Sigmoid colon (tissue), 4 donors: Measurements from ENCODE around the gene AP4E1.

Experiments used
- POLR2AphosphoS5 ChIP-seq, 4 donors: sonication (generic); formaldehyde crosslinking; IDR thresholded peaks; one replicate each; pipeline ENCODE4 v1.6.1; 2017; ENCODE audit warnings: antibody characterized with exemption in 4 of 4
- TF ChIP-seq, protein P1 (sequence below), 4 experiments: fragments of 450-650 bp in 3 of 4; fragments of 200-600 bp in 1 of 4; IDR thresholded peaks; one replicate each; pipeline ENCODE4 v1.5.1; 2016 to 2019; ENCODE audit warnings: antibody characterized with exemption in 4 of 4, mild to moderate bottlenecking in 3 of 4, moderate library complexity in 2 of 4

DNA sequence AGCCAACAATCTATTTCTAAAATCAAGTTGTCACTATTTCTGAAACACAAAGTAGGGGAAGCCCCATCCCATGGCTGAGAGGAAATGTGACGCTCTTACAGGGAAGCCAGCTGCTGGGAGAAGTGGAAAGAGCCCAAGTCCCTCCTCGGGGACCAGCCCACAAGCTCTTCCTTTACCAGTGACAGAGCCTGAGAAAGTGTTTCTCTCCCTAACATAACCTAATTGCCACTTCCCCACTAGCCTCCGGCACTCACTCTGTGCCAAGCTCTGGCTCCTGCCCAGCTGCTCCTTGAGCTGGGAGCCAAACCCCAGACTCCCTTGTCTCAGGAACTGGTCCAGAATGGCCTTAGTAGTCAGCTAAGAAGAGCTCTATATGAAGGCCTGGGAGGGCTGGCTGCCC, 143.3 kb downstream of the AP4E1 start:
- TF ChIP-seq, protein P1, sequence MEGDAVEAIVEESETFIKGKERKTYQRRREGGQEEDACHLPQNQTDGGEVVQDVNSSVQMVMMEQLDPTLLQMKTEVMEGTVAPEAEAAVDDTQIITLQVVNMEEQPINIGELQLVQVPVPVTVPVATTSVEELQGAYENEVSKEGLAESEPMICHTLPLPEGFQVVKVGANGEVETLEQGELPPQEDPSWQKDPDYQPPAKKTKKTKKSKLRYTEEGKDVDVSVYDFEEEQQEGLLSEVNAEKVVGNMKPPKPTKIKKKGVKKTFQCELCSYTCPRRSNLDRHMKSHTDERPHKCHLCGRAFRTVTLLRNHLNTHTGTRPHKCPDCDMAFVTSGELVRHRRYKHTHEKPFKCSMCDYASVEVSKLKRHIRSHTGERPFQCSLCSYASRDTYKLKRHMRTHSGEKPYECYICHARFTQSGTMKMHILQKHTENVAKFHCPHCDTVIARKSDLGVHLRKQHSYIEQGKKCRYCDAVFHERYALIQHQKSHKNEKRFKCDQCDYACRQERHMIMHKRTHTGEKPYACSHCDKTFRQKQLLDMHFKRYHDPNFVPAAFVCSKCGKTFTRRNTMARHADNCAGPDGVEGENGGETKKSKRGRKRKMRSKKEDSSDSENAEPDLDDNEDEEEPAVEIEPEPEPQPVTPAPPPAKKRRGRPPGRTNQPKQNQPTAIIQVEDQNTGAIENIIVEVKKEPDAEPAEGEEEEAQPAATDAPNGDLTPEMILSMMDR (IDR thresholded peaks at IDR 0.05), result no peak
- TF ChIP-seq POLR2AphosphoS5 (IDR thresholded peaks at IDR 0.05), result peak in 1 of 4 donors; percentile 27
